Measurements from ENCODE around the gene FMO3.

FMO3 gene

GRCh38 chr1:171160639-171161354 lies 70.1 kb downstream of the FMO3 start:
- DNase-seq = no peak

GRCh38 chr1:171161431-171161830 lies 70.7 kb downstream of the FMO3 start:
- DNase-seq = no peak

DNA sequence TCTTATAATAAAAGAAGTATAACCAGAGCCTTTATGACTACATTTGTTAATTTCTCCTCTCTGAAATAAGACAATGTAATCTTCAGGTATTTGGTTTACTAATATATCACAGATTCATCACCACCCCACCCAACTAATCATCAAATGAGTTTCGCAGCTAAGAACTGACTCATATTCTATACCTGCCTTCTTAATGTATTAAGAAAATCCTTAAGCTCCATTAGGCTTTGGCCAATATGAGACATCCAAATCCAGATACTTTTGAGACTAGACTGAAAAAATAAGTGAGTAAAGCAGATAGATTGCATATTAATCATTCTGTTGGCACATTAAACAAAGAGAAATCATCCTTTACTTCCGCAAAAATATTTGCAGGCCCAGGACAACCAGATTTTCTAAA lies 75.7 kb downstream of the FMO3 start:
- no peak for DNase-seq
